ENCODE results near the gene KIAA1671. TPM values are rescaled to one million over a fixed set of nuclear protein-coding genes. Genes with fewer than 3 reads are reported as not detected.

KIAA1671 gene
- total and polyA plus RNA-seq, 5 donors from 2014 or later, result 0.21 to 3.3 (median 0.65) TPM; not detected in 1

DNA sequence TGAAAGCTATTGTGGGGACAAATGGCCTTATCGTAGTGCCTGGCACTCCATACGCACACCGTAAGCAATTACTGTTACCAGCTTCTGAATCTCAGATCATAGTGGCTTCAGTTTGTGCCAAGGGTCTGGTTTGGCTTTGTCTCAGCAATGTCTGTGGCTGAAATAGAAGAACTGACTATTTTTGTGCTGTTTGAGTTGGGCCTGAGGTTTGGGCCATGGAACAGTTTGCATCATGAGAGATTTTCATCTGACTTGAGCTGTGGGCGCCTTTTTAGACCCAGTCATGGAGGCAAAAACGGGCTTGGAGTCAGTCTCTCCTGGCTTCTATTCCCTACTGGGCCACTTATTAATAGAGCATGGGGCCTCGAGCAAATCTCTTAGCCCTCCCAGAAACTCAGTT is 126.1 kb downstream of the KIAA1671 start:
- Histone ChIP-seq H3K27me3 (ENCODE audit: control insufficient read depth, insufficient read depth, low read length) (no peaks in the 10 kb centered on the region), H3K9me3 (ENCODE audit: control insufficient read depth in 2 of 2, low read length in 2 of 2) (no peaks in the 10 kb centered on the region), H3K36me3 (ENCODE audit: control insufficient read depth, insufficient read depth, low read length) (no peaks in the 10 kb centered on the region), H3K27ac (ENCODE audit: insufficient read depth, low read length, poor library complexity, severe bottlenecking) (no peak overlapping the region), H3K4me1 (ENCODE audit: control insufficient read depth, insufficient read depth, low read length, poor library complexity, severe bottlenecking) (peaks cover 6% of the 10 kb centered on the region), H3K4me3 (ENCODE audit: low read depth, low read length) (no peak overlapping the region)
- H3K4me3 Mint-ChIP-seq, result no peak overlapping the region
- H3K9me3 Mint-ChIP-seq, result no peaks in the 10 kb centered on the region
- H3K27ac Mint-ChIP-seq, result no peak overlapping the region
- peaks cover 3% of the 10 kb centered on the region for H3K27me3 Mint-ChIP-seq
- ATAC-seq (ENCODE audit: low read depth in 2 of 2) (no peak), DNase-seq (no peak)
- no peaks in the 10 kb centered on the region for H3K36me3 Mint-ChIP-seq
- peaks cover 2 to 13% (median 8%) of the 10 kb centered on the region in 4 donors for H3K4me1 Mint-ChIP-seq

DNA sequence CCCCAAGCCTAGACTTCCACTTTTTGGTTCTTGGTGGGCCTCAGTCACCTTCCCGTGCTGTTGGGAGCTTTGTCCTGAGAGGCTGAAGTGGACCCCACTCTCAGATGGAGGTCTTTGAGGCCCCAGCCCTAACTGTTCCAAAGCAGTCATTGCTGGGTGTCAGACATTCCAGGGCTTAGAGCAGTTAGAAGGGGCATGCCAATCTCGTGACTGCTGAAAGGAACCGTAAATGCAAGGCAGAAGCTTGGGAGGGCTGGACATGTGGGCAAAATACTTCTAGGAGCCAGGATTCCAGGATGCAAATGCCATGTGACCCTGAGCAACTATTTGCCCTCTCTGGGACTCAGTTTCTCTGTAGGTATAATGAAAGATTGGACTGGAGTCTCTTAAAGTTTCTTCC is 128.3 kb downstream of the KIAA1671 start:
- Mint-ChIP-seq H3K9me3 (no peaks in the 10 kb centered on the region), H3K4me1 (peaks cover 3 to 19% (median 10%) of the 10 kb centered on the region in 4 donors), H3K36me3 (no peaks in the 10 kb centered on the region), H3K27me3 (no peaks in the 10 kb centered on the region), H3K27ac (no peak overlapping the region), H3K4me3 (no peak overlapping the region)
- H3K27me3 ChIP-seq (ENCODE audit: control insufficient read depth, insufficient read depth, low read length), result no peaks in the 10 kb centered on the region
- no peaks in the 10 kb centered on the region for H3K36me3 ChIP-seq (ENCODE audit: control insufficient read depth, insufficient read depth, low read length)
- ATAC-seq (ENCODE audit: low read depth in 2 of 2), result no peak
- H3K27ac ChIP-seq (ENCODE audit: insufficient read depth, low read length, poor library complexity, severe bottlenecking), result no peak overlapping the region
- H3K4me1 ChIP-seq (ENCODE audit: control insufficient read depth, insufficient read depth, low read length, poor library complexity, severe bottlenecking), result peaks cover 8% of the 10 kb centered on the region
- no peaks in the 10 kb centered on the region for H3K9me3 ChIP-seq (ENCODE audit: control insufficient read depth in 2 of 2, low read length in 2 of 2)
- no peak for DNase-seq
- H3K4me3 ChIP-seq (ENCODE audit: low read depth, low read length), result no peak overlapping the region

DNA sequence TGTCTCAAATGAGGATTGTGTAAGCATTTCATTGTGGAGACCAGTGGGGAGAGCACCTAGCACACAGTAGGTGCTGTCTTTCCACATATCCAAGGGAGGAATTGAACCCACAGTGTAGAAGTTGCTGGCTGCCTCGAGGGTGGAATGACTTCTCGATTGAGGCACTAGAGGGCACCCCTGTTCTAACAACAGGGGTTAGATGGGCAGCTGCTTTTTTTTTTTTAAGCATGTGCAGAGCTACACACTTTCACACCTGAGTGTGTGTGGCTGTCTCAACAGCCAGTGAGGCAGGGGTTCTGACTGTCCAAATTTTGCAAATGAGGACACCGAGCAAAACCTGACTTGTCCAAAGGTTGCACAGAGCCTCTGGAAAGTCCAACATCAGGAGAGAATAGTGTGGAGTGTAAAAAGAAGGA is 128.9 kb downstream of the KIAA1671 start:
- ATAC-seq (ENCODE audit: low read depth in 2 of 2) (peak in 1 of 2 donors; percentile 65), DNase-seq (peak in 2 of 3 donors; percentile 27 to 73)
- no peaks in the 10 kb centered on the region for H3K36me3 Mint-ChIP-seq
- no peaks in the 10 kb centered on the region for H3K36me3 ChIP-seq (ENCODE audit: control insufficient read depth, insufficient read depth, low read length)
- H3K4me3 Mint-ChIP-seq, result no peak overlapping the region
- H3K27ac Mint-ChIP-seq, result peak overlapping the region in 1 of 3 donors; percentile 38
- H3K27me3 Mint-ChIP-seq, result no peaks in the 10 kb centered on the region
- no peak overlapping the region for H3K27ac ChIP-seq (ENCODE audit: insufficient read depth, low read length, poor library complexity, severe bottlenecking)
- no peaks in the 10 kb centered on the region for H3K9me3 ChIP-seq (ENCODE audit: control insufficient read depth in 2 of 2, low read length in 2 of 2)
- no peaks in the 10 kb centered on the region for H3K27me3 ChIP-seq (ENCODE audit: control insufficient read depth, insufficient read depth, low read length)
- H3K9me3 Mint-ChIP-seq, result no peaks in the 10 kb centered on the region
- H3K4me1 ChIP-seq (ENCODE audit: control insufficient read depth, insufficient read depth, low read length, poor library complexity, severe bottlenecking), result peaks cover 10% of the 10 kb centered on the region
- no peak overlapping the region for H3K4me3 ChIP-seq (ENCODE audit: low read depth, low read length)
- peaks cover 2 to 19% (median 10%) of the 10 kb centered on the region in 4 donors for H3K4me1 Mint-ChIP-seq

DNA sequence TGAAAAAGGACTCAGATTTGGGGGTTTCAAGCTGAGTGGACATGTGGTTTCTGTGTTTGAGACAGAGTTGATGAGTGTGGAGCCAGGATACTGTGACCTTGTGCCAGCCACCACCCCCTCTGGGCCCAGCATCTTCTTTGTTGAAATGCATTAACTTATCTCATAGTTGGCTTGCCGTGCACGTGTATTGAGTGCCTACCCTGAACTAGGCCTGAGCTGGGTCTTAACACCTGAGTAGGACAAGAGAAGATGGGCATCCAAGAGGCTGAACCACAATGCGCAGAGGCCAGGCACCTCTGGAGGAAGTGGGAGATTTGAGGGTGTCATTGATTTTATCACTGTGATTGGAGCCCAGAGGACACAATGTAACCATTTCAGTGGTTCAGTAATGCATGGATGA is 129.6 kb downstream of the KIAA1671 start:
- no peaks in the 10 kb centered on the region for H3K9me3 ChIP-seq (ENCODE audit: control insufficient read depth in 2 of 2, low read length in 2 of 2)
- Mint-ChIP-seq H3K36me3 (no peaks in the 10 kb centered on the region), H3K4me3 (no peak overlapping the region), H3K4me1 (peaks cover 2 to 19% (median 9%) of the 10 kb centered on the region in 4 donors), H3K9me3 (no peaks in the 10 kb centered on the region), H3K27ac (no peak overlapping the region), H3K27me3 (no peaks in the 10 kb centered on the region)
- no peaks in the 10 kb centered on the region for H3K27me3 ChIP-seq (ENCODE audit: control insufficient read depth, insufficient read depth, low read length)
- no peak overlapping the region for H3K27ac ChIP-seq (ENCODE audit: insufficient read depth, low read length, poor library complexity, severe bottlenecking)
- no peak for ATAC-seq (ENCODE audit: low read depth in 2 of 2)
- DNase-seq, result no peak
- H3K36me3 ChIP-seq (ENCODE audit: control insufficient read depth, insufficient read depth, low read length), result no peaks in the 10 kb centered on the region
- H3K4me3 ChIP-seq (ENCODE audit: low read depth, low read length), result no peak overlapping the region
- H3K4me1 ChIP-seq (ENCODE audit: control insufficient read depth, insufficient read depth, low read length, poor library complexity, severe bottlenecking), result peaks cover 8% of the 10 kb centered on the region

DNA sequence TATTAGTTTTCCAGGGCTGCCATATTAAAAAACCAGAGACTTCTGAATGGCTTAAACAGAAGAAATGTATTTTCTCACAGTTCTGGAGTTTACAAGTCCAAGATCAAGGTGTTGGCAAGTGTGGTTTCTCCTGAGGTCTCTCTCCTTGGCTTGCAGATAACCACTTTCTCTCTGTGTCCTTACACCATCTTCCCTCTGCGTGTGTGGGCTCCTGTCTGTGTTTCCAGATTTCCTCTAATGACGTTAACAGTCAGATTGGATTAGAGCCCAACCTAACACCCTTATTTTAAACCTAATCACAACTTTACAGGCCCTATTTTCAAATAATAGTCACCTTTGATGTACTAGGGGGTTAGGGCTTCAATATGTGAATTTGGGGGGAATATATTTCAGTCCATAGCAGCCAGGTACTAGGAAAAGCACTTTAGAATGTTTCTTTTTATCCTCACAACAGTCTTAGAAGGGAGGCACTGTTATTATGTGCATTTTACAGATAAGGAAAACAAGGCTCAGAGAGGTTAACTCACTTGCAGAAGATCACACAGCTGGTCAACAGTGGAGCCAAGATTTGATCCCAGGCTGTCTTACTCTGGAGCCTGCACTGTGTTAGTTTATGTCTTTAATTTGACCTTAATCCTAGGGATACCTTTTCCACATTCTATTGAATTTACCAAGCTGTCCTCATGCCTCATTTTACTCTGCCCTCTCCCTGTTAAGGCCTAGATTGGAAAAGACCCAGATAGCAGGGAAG is 130.7 kb downstream of the KIAA1671 start:
- no peak for ATAC-seq (ENCODE audit: low read depth in 2 of 2)
- Mint-ChIP-seq H3K4me3 (no peak overlapping the region), H3K36me3 (no peaks in the 10 kb centered on the region), H3K4me1 (peaks cover 0 to 20% (median 8%) of the 10 kb centered on the region in 4 donors), H3K9me3 (no peaks in the 10 kb centered on the region), H3K27me3 (no peaks in the 10 kb centered on the region), H3K27ac (no peak overlapping the region)
- Histone ChIP-seq H3K27me3 (ENCODE audit: control insufficient read depth, insufficient read depth, low read length) (no peaks in the 10 kb centered on the region), H3K36me3 (ENCODE audit: control insufficient read depth, insufficient read depth, low read length) (no peaks in the 10 kb centered on the region), H3K9me3 (ENCODE audit: control insufficient read depth in 2 of 2, low read length in 2 of 2) (no peaks in the 10 kb centered on the region), H3K4me3 (ENCODE audit: low read depth, low read length) (no peak overlapping the region), H3K27ac (ENCODE audit: insufficient read depth, low read length, poor library complexity, severe bottlenecking) (no peak overlapping the region), H3K4me1 (ENCODE audit: control insufficient read depth, insufficient read depth, low read length, poor library complexity, severe bottlenecking) (peaks cover 8% of the 10 kb centered on the region)
- DNase-seq, result no peak

DNA sequence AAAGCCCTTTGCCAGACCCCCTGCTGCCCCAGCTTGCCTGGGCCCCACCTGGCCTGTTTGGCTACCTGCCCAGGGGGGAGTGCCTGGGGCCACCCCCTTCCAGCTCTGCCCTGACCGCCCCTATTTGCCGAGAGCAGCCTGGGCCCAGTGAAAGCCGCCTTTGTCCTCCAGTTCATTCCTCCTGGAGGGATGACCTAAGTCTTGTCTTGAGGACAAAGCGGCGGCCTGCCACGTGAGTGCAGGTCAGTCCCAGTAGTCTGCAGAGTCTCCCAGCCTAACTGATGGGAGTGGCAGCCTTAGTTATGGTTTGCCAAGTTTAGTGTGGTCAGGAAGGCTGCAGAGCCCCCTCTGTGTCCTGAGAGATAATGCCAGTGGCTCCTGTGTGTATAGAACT is 131.3 kb downstream of the KIAA1671 start:
- H3K27me3 ChIP-seq (ENCODE audit: control insufficient read depth, insufficient read depth, low read length), result no peaks in the 10 kb centered on the region
- DNase-seq, result no peak
- H3K9me3 ChIP-seq (ENCODE audit: control insufficient read depth in 2 of 2, low read length in 2 of 2), result no peaks in the 10 kb centered on the region
- peaks cover 8% of the 10 kb centered on the region for H3K4me1 ChIP-seq (ENCODE audit: control insufficient read depth, insufficient read depth, low read length, poor library complexity, severe bottlenecking)
- H3K4me1 Mint-ChIP-seq, result peaks cover 0 to 20% (median 8%) of the 10 kb centered on the region in 4 donors
- no peaks in the 10 kb centered on the region for H3K9me3 Mint-ChIP-seq
- H3K27me3 Mint-ChIP-seq, result no peaks in the 10 kb centered on the region
- no peaks in the 10 kb centered on the region for H3K36me3 Mint-ChIP-seq
- H3K4me3 Mint-ChIP-seq, result no peak overlapping the region
- H3K4me3 ChIP-seq (ENCODE audit: low read depth, low read length), result no peak overlapping the region
- no peaks in the 10 kb centered on the region for H3K36me3 ChIP-seq (ENCODE audit: control insufficient read depth, insufficient read depth, low read length)
- H3K27ac Mint-ChIP-seq, result no peak overlapping the region
- no peak for ATAC-seq (ENCODE audit: low read depth in 2 of 2)
- H3K27ac ChIP-seq (ENCODE audit: insufficient read depth, low read length, poor library complexity, severe bottlenecking), result no peak overlapping the region

DNA sequence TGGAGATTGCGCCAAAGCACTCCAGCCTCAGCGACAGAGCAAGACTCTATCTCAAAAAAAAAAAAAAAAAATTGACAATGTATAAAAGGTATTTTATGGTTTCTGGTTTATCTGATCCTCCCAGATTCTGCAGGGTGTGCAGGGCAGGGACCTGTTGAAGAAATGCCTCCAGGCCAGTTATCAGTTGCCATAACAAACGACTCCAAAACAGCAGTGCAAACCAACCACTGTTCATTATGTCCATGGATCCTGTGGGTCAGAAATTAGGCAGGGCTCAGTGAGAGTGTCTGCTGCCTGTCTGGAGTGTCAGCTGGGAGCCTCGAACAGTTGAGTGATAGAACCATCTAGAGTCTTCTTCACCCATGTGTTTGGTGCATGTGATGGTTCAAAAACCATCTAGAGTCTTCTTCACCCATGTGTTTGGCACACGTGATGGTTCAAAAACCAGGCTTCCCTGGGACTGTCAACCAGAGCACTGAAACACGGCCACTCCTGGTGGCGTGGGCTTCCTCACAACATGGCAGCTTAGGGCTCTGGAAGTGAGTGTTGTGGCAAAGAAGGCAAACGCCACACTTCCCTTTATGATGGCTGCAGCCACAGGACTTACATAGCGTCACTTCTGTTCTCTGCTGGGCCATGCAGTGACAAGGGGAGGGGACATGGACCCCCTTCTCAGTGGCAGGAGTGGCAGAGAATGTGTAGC is 132.0 kb downstream of the KIAA1671 start:
- no peak overlapping the region for H3K4me3 ChIP-seq (ENCODE audit: low read depth, low read length)
- no peak overlapping the region for H3K4me3 Mint-ChIP-seq
- H3K4me1 Mint-ChIP-seq, result peaks cover 0 to 20% (median 8%) of the 10 kb centered on the region in 4 donors
- H3K36me3 ChIP-seq (ENCODE audit: control insufficient read depth, insufficient read depth, low read length), result no peaks in the 10 kb centered on the region
- H3K27ac Mint-ChIP-seq, result peak overlapping the region in 1 of 3 donors; percentile 46
- no peaks in the 10 kb centered on the region for H3K9me3 Mint-ChIP-seq
- DNase-seq (no peak), ATAC-seq (ENCODE audit: low read depth in 2 of 2) (no peak)
- H3K4me1 ChIP-seq (ENCODE audit: control insufficient read depth, insufficient read depth, low read length, poor library complexity, severe bottlenecking), result peaks cover 8% of the 10 kb centered on the region
- H3K27ac ChIP-seq (ENCODE audit: insufficient read depth, low read length, poor library complexity, severe bottlenecking), result no peak overlapping the region
- H3K36me3 Mint-ChIP-seq, result no peaks in the 10 kb centered on the region
- H3K9me3 ChIP-seq (ENCODE audit: control insufficient read depth in 2 of 2, low read length in 2 of 2), result no peaks in the 10 kb centered on the region
- H3K27me3 ChIP-seq (ENCODE audit: control insufficient read depth, insufficient read depth, low read length), result no peaks in the 10 kb centered on the region
- H3K27me3 Mint-ChIP-seq, result no peaks in the 10 kb centered on the region
